ENCODE measurements around the gene MVB12B. TPM values are rescaled to one million over a fixed set of nuclear protein-coding genes. Genes with fewer than 3 reads are reported as not detected.

The MVB12B gene
- total and polyA plus RNA-seq, 2 of the 4 experiments (the other 2 are of a cell fraction) = 2.0 to 4.0 TPM

GRCh38 chr9:126494264-126494663 is 167.6 kb downstream of the MVB12B start:
- ChIA-PET CTCF (no interaction called here), POLR2A (ENCODE audit: unreplicated experiment) (no interaction called here)
- H2BK120ac ChIP-seq (ENCODE audit: low read depth, low read length) = no peak overlapping the region
- no peak overlapping the region for H2BK5ac ChIP-seq (ENCODE audit: low read depth, low read length, poor library complexity, severe bottlenecking)
- BruUV-seq (replicated peaks) = no TSS peak
- no peak overlapping the region for H3K14ac ChIP-seq (replicated peaks; ENCODE audit: low read depth, low read length)
- WGBS, 2 experiments (ENCODE audit: extremely low coverage in 2 of 2, insufficient read length in 1 of 2) = no CpG with 5 or more reads among the region's 6 CpGs
- H3K18ac ChIP-seq (ENCODE audit: low read depth, low read length) = no peak overlapping the region
- no peak overlapping the region for H2AK9ac ChIP-seq (replicated peaks; ENCODE audit: low read depth, low read length, poor library complexity)
- no peak overlapping the region for H4K91ac ChIP-seq (ENCODE audit: insufficient read depth, low read depth, low read length)
- H2BK15ac ChIP-seq (ENCODE audit: low read depth, low read length) = no peak overlapping the region
- TF ChIP-seq SMC3 (IDR thresholded peaks at IDR 0.05; ENCODE audit: low read depth, low read length) (no peak), RCOR1 (IDR thresholded peaks at IDR 0.05; ENCODE audit: insufficient replicate concordance, low read length) (no peak), POLR2A (IDR thresholded peaks at IDR 0.05; ENCODE audit: low read depth, low read length) (no peak)
- intact Hi-C loops (cut with micrococcal nuclease) = loop anchor here (5.0 to 10.0 kb wide), 3 partner anchors 267 to 1089 kb away; partner anchors contain the start of gene PBX3
- no peak overlapping the region for H3K4me3 ChIP-seq (ENCODE audit: insufficient read depth, low read depth, low read length)
- H3K9me3 ChIP-seq (ENCODE audit: control insufficient read depth, insufficient read depth, low read length) = no peaks in the 10 kb centered on the region
- H3K4ac ChIP-seq (ENCODE audit: low read depth, low read length) = no peak overlapping the region
- H4K5ac ChIP-seq (ENCODE audit: low read depth, low read length) = no peak overlapping the region
- no peaks in the 10 kb centered on the region for H3K36me3 ChIP-seq (ENCODE audit: control insufficient read depth, insufficient read depth, low read length)
- dilution Hi-C loops (cut with HindIII; ENCODE audit: low sequenced_read_pairs, unreplicated experiment) = no loop called here
- no peak overlapping the region for H2AK5ac ChIP-seq (ENCODE audit: low read depth, low read length)
- no peak overlapping the region for H3K9ac ChIP-seq (ENCODE audit: low read depth, low read length)
- no peak overlapping the region for H3K4me2 ChIP-seq (ENCODE audit: low read depth, low read length)
- H3K4me1 ChIP-seq (ENCODE audit: control insufficient read depth, insufficient read depth, low read length) = no peaks in the 10 kb centered on the region
- no peak for ATAC-seq (ENCODE audit: low read depth)
- no peaks in the 10 kb centered on the region for H3K9me1 ChIP-seq (ENCODE audit: insufficient read depth, low read length)
- no peak overlapping the region for H3K23ac ChIP-seq (ENCODE audit: low read depth, low read length)
- no peak overlapping the region for H4K8ac ChIP-seq (ENCODE audit: low read depth in 2 of 2, low read length in 2 of 2)
- no peak overlapping the region for H3K27ac ChIP-seq (ENCODE audit: insufficient read depth, low read length)
- no peaks in the 10 kb centered on the region for H3K27me3 ChIP-seq (ENCODE audit: control insufficient read depth, insufficient read depth, low read length)
- no peak overlapping the region for H2BK20ac ChIP-seq (ENCODE audit: low read depth, low read length)
- H3K79me1 ChIP-seq (ENCODE audit: low read depth in 1 of 2, low read length in 2 of 2) = no peaks in the 10 kb centered on the region
- no peak for DNase-seq
- no peaks in the 10 kb centered on the region for H4K20me1 ChIP-seq (ENCODE audit: insufficient read depth, low read length)
- H2AFZ ChIP-seq (replicated peaks; ENCODE audit: low read length, poor library complexity) = no peak overlapping the region
- H3K56ac ChIP-seq (ENCODE audit: extremely low read depth, insufficient read depth, low read length) = no peak overlapping the region
- in situ Hi-C loops (cut with MboI; ENCODE audit: low sequenced_read_pairs) = loop anchor here (5.0 to 25.0 kb wide), 2 partner anchors 192 to 1082 kb away; no protein-coding TSS in a partner anchor
